OCI-LY7 (cell line): ENCODE measurements around the gene PDCD2L. TPM values are rescaled to one million over a fixed set of nuclear protein-coding genes. Genes with fewer than 3 reads are reported as not detected.
"Not testable (repeated sequence)": the region's sequence is repeated elsewhere in the genome, so short reads cannot be mapped to it uniquely, and the experiment has no call there.

Experiments
- BruUV-seq: library from RNA; stranded (reverse); fragments of 400-500 nt; replicated peaks from 2 replicates; lab custom pipeline; 2021; lab: Mats Ljungman, UMichigan
- CTCF ChIA-PET: fragments of 300-600 bp; sonication (Branson Sonifier 250); formaldehyde crosslinking; loops from one replicate; lab custom pipeline; 2022; ENCODE audit warnings: antibody characterized with exemption; ENCODE audit not compliant: unreplicated experiment; lab: Charles Lee
- POLR2A ChIA-PET: fragments of 300-600 bp; sonication (Branson Sonifier 250); formaldehyde crosslinking; loops from one replicate; lab custom pipeline; 2022; ENCODE audit warnings: antibody characterized with exemption; lab: Charles Lee
- DNase-seq: peaks from one replicate; pipeline ENCODE4 v3.0.0-alpha.2; 2015; ENCODE audit warnings: low spot score
- H2AFZ ChIP-seq: fragments of 200-600 bp; sonication (generic), shearing (Covaris generic); 2 replicates; pipeline ENCODE4 v1.6.1; 2014; ENCODE audit warnings: mild to moderate bottlenecking, antibody characterized with exemption, low read length, moderate library complexity
- H3K27ac ChIP-seq: fragments of 200-600 bp; sonication (generic); 2 replicates; pipeline ENCODE4 v1.5.1; 2014; ENCODE audit warnings: mixed run types, low read depth, mild to moderate bottlenecking, moderate library complexity, low read length, inconsistent platforms; ENCODE audit not compliant: poor library complexity, severe bottlenecking
- H3K36me3 ChIP-seq: fragments of 200-600 bp; sonication (generic); 2 replicates; pipeline ENCODE4 v1.6.1; 2014; ENCODE audit warnings: mild to moderate bottlenecking, antibody characterized with exemption, low read length, moderate library complexity, mixed read lengths; ENCODE audit not compliant: insufficient read depth
- H3K4me1 ChIP-seq: fragments of 200-600 bp; sonication (generic); 2 replicates; pipeline ENCODE4 v1.5.1; 2014; ENCODE audit warnings: mild to moderate bottlenecking, low read length; ENCODE audit not compliant: insufficient read depth, poor library complexity, severe bottlenecking
- H3K4me2 ChIP-seq: fragments of 200-600 bp; sonication (generic); 2 replicates; pipeline ENCODE4 v1.6.1; 2014; ENCODE audit warnings: mild to moderate bottlenecking, low read length
- H3K4me3 ChIP-seq: fragments of 200-600 bp; sonication (generic); 2 replicates; pipeline ENCODE4 v1.5.1; 2014; ENCODE audit warnings: mild to moderate bottlenecking, low read depth, low read length; ENCODE audit not compliant: poor library complexity, severe bottlenecking
- H3K79me2 ChIP-seq: fragments of 200-600 bp; sonication (generic); 2 replicates; pipeline ENCODE4 v1.6.1; 2016; ENCODE audit warnings: low read depth, mild to moderate bottlenecking, low read length, moderate library complexity, mixed read lengths; ENCODE audit not compliant: insufficient read depth
- H3K9me2 ChIP-seq: fragments of 200-600 bp; sonication (generic); 2 replicates; pipeline ENCODE4 v1.6.1; 2016; ENCODE audit warnings: mild to moderate bottlenecking, low read length, mixed read lengths; ENCODE audit not compliant: insufficient read depth
- H3K9me3 ChIP-seq: fragments of 200-600 bp; sonication (generic); 2 replicates; pipeline ENCODE4 v1.6.1; 2014; ENCODE audit warnings: mild to moderate bottlenecking, mixed run types, low read length, mixed read lengths
- H4K20me1 ChIP-seq: fragments of 200-600 bp; sonication (generic); 2 replicates; pipeline ENCODE4 v1.6.1; 2014; ENCODE audit warnings: mild to moderate bottlenecking, antibody characterized with exemption, low read length, moderate library complexity, mixed read lengths; ENCODE audit not compliant: insufficient read depth
- EZH2phosphoT487 ChIP-seq: fragments of 200-600 bp; sonication (generic); IDR thresholded peaks from 2 replicates; pipeline ENCODE4 v1.6.1; 2018; ENCODE audit warnings: low read depth, borderline replicate concordance, mild to moderate bottlenecking, mixed run types, antibody characterized with exemption, low read length, moderate library complexity, mixed read lengths
- intact Hi-C: fragments of 100-400 bp; cut with micrococcal nuclease; formaldehyde crosslinking; loops from one replicate; pipeline ENCODE4 v1.10.0; 2022; ENCODE audit not compliant: unreplicated experiment
- total RNA-seq, 2 experiments: library from RNA; depleted of rRNA in 1 of 2; stranded (reverse); fragments of >200 nt in 1 of 2; shearing (Covaris generic) in 1 of 2; gene quantifications; 2 replicates each; pipeline ENCODE4 v1.2.3, GENCODE V29; 2014 to 2022
- TF ChIP-seq, protein P1 (sequence below): fragments of 200-600 bp; sonication (generic); conservative IDR thresholded peaks from 2 replicates; pipeline ENCODE4 v1.5.1; 2014; ENCODE audit warnings: mild to moderate bottlenecking, antibody characterized with exemption, low read length, moderate library complexity, mixed read lengths

PDCD2L gene
- total RNA-seq, 2 experiments from 2014 or later = 27.5 to 30.0 TPM

DNA sequence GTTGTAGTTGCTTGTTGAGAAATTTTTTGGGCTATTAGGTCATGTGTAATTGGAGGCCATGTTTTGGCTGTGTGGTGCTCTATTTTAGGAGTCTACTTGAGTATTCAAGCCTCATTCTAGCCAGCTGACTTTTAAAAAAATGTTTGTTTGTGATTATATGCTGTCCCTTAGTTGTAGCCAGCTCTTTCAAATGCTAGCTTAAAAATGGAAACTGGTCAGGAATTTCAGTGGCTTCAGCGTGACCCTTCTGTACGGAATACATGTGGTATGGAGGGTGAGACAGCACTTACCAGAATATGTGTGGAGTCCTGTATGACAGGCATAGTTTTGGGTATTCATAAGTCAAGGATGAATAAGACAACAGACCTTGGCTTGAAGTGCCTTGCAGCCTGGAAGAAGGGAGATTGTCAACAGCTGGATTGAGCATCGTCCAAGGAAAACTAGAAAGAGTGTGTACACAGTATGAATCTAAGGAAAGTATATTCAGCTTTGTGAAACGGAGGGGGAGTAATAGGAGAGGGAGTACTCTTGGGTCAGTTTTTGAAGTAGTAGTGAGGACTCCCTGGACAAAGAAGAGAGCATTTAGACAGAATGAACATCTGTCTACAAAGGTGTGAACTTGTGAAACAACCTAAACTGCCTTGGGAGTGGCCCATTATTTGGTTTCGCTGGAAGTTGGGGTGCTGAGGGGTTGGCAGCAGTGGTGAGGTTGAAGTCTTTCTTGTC is 57.3 kb downstream of the PDCD2L start:
- Histone ChIP-seq H3K4me1 (no peaks in the 10 kb centered on the region), H3K9me2 (no peaks in the 10 kb centered on the region), H2AFZ (no peak overlapping the region), H3K4me3 (no peak overlapping the region), H3K9me3 (no peaks in the 10 kb centered on the region), H3K4me2 (no peak overlapping the region), H4K20me1 (peaks cover 9% of the 10 kb centered on the region), H3K27ac (no peak overlapping the region), H3K79me2 (peaks cover 10% of the 10 kb centered on the region; the same call in 1 of the 2 replicates), H3K36me3 (peaks cover 97% of the 10 kb centered on the region)
- no peak for DNase-seq
- TF ChIP-seq EZH2phosphoT487 = no peak
- TF ChIP-seq, protein P1, sequence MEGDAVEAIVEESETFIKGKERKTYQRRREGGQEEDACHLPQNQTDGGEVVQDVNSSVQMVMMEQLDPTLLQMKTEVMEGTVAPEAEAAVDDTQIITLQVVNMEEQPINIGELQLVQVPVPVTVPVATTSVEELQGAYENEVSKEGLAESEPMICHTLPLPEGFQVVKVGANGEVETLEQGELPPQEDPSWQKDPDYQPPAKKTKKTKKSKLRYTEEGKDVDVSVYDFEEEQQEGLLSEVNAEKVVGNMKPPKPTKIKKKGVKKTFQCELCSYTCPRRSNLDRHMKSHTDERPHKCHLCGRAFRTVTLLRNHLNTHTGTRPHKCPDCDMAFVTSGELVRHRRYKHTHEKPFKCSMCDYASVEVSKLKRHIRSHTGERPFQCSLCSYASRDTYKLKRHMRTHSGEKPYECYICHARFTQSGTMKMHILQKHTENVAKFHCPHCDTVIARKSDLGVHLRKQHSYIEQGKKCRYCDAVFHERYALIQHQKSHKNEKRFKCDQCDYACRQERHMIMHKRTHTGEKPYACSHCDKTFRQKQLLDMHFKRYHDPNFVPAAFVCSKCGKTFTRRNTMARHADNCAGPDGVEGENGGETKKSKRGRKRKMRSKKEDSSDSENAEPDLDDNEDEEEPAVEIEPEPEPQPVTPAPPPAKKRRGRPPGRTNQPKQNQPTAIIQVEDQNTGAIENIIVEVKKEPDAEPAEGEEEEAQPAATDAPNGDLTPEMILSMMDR = no peak
- ChIA-PET POLR2A (no interaction called here), CTCF (no interaction called here)
- intact Hi-C loops = no loop called here
- BruUV-seq = no TSS peak

DNA sequence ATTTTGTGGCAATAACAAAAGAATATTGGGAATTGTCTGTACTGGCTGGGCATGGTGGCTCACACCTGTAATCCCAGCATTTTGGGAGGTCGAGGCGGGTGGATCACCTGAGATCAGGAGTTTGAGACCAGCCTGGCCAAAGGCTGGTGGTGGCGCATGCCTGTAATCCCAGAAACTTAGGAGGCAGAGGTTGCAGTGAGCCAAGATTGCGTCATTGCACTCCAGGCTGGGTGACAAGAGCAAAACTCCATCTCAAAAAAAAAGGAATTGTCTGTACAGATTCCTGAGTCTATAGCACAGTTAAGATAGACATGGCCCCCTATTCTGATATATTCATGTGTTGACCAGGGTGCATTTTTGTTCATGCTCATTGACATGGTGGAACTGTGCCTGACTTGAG is 60.6 kb downstream of the PDCD2L start:
- Histone ChIP-seq H3K36me3 (peaks cover 100% of the 10 kb centered on the region), H4K20me1 (peaks cover 22% of the 10 kb centered on the region)
- H3K4me3 ChIP-seq, intact Hi-C loops, H3K4me1 ChIP-seq, H3K79me2 ChIP-seq, CTCF ChIA-PET, POLR2A ChIA-PET, H3K27ac ChIP-seq, H3K9me2 ChIP-seq, H3K4me2 ChIP-seq, H3K9me3 ChIP-seq, H2AFZ ChIP-seq, BruUV-seq, DNase-seq: not testable (repeated sequence)

DNA sequence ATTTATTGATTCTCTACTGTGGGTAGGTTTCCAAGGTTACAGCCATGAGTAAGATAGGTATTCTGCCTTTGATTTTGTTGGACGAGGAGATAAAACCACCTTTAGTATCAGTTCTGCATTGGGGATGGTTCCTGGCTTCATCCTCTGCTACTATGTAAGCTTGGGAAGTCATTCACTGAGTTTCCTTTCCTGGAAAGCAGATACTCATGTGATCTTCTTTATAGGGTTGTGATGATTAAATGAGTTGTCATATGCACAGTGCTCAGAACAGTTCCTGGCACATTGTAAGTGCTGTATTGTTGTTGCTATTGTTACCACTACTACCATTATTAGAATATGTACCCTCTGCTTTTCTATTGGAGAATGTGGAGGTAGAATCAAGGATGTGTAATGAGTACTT is 64.2 kb downstream of the PDCD2L start:
- intact Hi-C loops = no loop called here

DNA sequence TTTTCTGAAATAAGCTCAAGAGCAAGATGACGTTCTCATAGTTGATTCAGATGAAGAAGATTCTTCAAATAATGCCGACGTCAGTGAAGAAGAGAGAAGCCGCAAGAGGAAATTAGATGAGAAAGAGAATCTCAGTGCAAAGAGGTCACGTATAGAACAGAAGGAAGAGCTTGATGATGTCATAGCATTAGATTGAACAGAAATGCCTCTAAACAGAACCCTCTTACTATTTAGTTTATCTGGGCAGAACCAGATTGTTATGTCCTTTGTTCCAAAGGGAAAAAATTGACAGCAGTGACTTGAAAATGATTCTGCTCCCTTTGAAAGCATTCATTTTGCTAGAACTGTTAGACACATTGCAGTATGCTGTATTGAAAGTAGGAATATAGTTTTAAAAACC is 64.8 kb downstream of the PDCD2L start:
- CTCF ChIA-PET, H3K79me2 ChIP-seq, H3K27ac ChIP-seq, intact Hi-C loops, BruUV-seq, H3K9me2 ChIP-seq, H3K4me3 ChIP-seq, H3K9me3 ChIP-seq, H3K4me2 ChIP-seq, H2AFZ ChIP-seq, H3K4me1 ChIP-seq, DNase-seq, POLR2A ChIA-PET: not testable (repeated sequence)
- Histone ChIP-seq H4K20me1 (0 out of 2 replicates have a peak, but pooled peaks cover 13% of the 10 kb centered on the region), H3K36me3 (peaks cover 100% of the 10 kb centered on the region)

More for the DNA sequence above, 64.2 kb downstream of the PDCD2L start:
- CTCF ChIA-PET = no interaction called here
- H3K4me2 ChIP-seq = no peak overlapping the region
- H4K20me1 ChIP-seq = 0 out of 2 replicates have a peak, but pooled peaks cover 13% of the 10 kb centered on the region
- DNase-seq = no peak
- no peak for TF ChIP-seq EZH2phosphoT487
- TF ChIP-seq, protein P1 = no peak
- no TSS peak for BruUV-seq
- no peaks in the 10 kb centered on the region for H3K9me2 ChIP-seq
- no peak overlapping the region for H3K4me3 ChIP-seq
- no peak overlapping the region for H2AFZ ChIP-seq
- peaks cover 100% of the 10 kb centered on the region for H3K36me3 ChIP-seq
- H3K4me1 ChIP-seq = no peaks in the 10 kb centered on the region
- no peak overlapping the region for H3K27ac ChIP-seq
- H3K9me3 ChIP-seq = no peaks in the 10 kb centered on the region
- POLR2A ChIA-PET = no interaction called here
- no peaks in the 10 kb centered on the region for H3K79me2 ChIP-seq
